Measurements from ENCODE around the gene DCTN1. TPM values are rescaled to one million over a fixed set of nuclear protein-coding genes. Genes with fewer than 3 reads are reported as not detected.

The DCTN1 gene
- total RNA-seq, 1 experiment from 2014 or later = 95.0 TPM

GRCh38 chr2:74399785-74400184, 19.7 kb upstream of the DCTN1 start:
- no peak overlapping the region for H3K4me2 ChIP-seq (ENCODE audit: low read depth, low read length, poor library complexity, severe bottlenecking)

GRCh38 chr2:74396149-74396548, 16.0 kb upstream of the DCTN1 start:
- Histone ChIP-seq H3K9me2 (replicated peaks; ENCODE audit: insufficient read depth, low read length) (no peaks in the 10 kb centered on the region), H3K9ac (ENCODE audit: low read length) (no peak overlapping the region), H3K36me3 (ENCODE audit: insufficient read depth, low read length) (no peaks in the 10 kb centered on the region), H3K4me1 (ENCODE audit: low read length) (peaks cover 6% of the 10 kb centered on the region), H3K27me3 (ENCODE audit: low read length) (no peaks in the 10 kb centered on the region), H3K4me3 (ENCODE audit: low read length) (no peak overlapping the region), H3K4me2 (ENCODE audit: low read depth, low read length, poor library complexity, severe bottlenecking) (no peak overlapping the region), H2AFZ (ENCODE audit: low read length) (no peak overlapping the region), H3K27ac (ENCODE audit: low read length) (no peak overlapping the region), H3K9me3 (ENCODE audit: low read length) (no peaks in the 10 kb centered on the region), H4K20me1 (ENCODE audit: insufficient read depth, low read depth, low read length) (no peaks in the 10 kb centered on the region), H3K79me2 (ENCODE audit: low read length) (peaks cover 4% of the 10 kb centered on the region)
- no peak for DNase-seq

More at GRCh38 chr2:74399785-74400184, 19.7 kb upstream of the DCTN1 start:
- Histone ChIP-seq H3K79me2 (ENCODE audit: low read length) (no peaks in the 10 kb centered on the region), H3K27ac (ENCODE audit: low read length) (no peak overlapping the region), H3K9ac (ENCODE audit: low read length) (no peak overlapping the region), H3K4me1 (ENCODE audit: low read length) (no peaks in the 10 kb centered on the region), H3K9me3 (ENCODE audit: low read length) (no peaks in the 10 kb centered on the region), H3K27me3 (ENCODE audit: low read length) (no peaks in the 10 kb centered on the region), H3K36me3 (ENCODE audit: insufficient read depth, low read length) (no peaks in the 10 kb centered on the region), H3K4me3 (ENCODE audit: low read length) (no peak overlapping the region), H2AFZ (ENCODE audit: low read length) (peak overlapping the region; percentile 55; the same call in 1 of the 2 replicates), H4K20me1 (ENCODE audit: insufficient read depth, low read depth, low read length) (no peaks in the 10 kb centered on the region), H3K9me2 (replicated peaks; ENCODE audit: insufficient read depth, low read length) (no peaks in the 10 kb centered on the region)
- DNase-seq = peak; percentile 87

GRCh38 chr2:74393525-74393924, 13.4 kb upstream of the DCTN1 start:
- Histone ChIP-seq H3K27me3 (ENCODE audit: low read length) (no peaks in the 10 kb centered on the region), H2AFZ (ENCODE audit: low read length) (peak overlapping the region; percentile 13; the same call in 1 of the 2 replicates), H3K27ac (ENCODE audit: low read length) (no peak overlapping the region), H3K36me3 (ENCODE audit: insufficient read depth, low read length) (no peaks in the 10 kb centered on the region), H3K9ac (ENCODE audit: low read length) (no peak overlapping the region), H3K79me2 (ENCODE audit: low read length) (peaks cover 31% of the 10 kb centered on the region), H3K9me3 (ENCODE audit: low read length) (no peaks in the 10 kb centered on the region), H3K4me1 (ENCODE audit: low read length) (peaks cover 28% of the 10 kb centered on the region), H3K9me2 (replicated peaks; ENCODE audit: insufficient read depth, low read length) (no peaks in the 10 kb centered on the region), H3K4me2 (ENCODE audit: low read depth, low read length, poor library complexity, severe bottlenecking) (no peak overlapping the region), H3K4me3 (ENCODE audit: low read length) (no peak overlapping the region), H4K20me1 (ENCODE audit: insufficient read depth, low read depth, low read length) (no peaks in the 10 kb centered on the region)
- DNase-seq = no peak

GRCh38 chr2:74392449-74392743, 12.3 kb upstream of the DCTN1 start:
- H4K20me1 ChIP-seq (ENCODE audit: insufficient read depth, low read depth, low read length) = no peaks in the 10 kb centered on the region
- peak overlapping the region; percentile 86 for H3K4me2 ChIP-seq (ENCODE audit: low read depth, low read length, poor library complexity, severe bottlenecking)
- no peaks in the 10 kb centered on the region for H3K9me3 ChIP-seq (ENCODE audit: low read length)
- peak overlapping the region; percentile 89 for H3K9ac ChIP-seq (ENCODE audit: low read length)
- peaks cover 42% of the 10 kb centered on the region for H3K79me2 ChIP-seq (ENCODE audit: low read length)
- H3K27me3 ChIP-seq (ENCODE audit: low read length) = no peaks in the 10 kb centered on the region
- no peak for DNase-seq
- H3K4me1 ChIP-seq (ENCODE audit: low read length) = peaks cover 28% of the 10 kb centered on the region
- H3K4me3 ChIP-seq (ENCODE audit: low read length) = peak overlapping the region; percentile 93
- no peaks in the 10 kb centered on the region for H3K36me3 ChIP-seq (ENCODE audit: insufficient read depth, low read length)
- peak overlapping the region; percentile 66 for H2AFZ ChIP-seq (ENCODE audit: low read length)
- H3K27ac ChIP-seq (ENCODE audit: low read length) = no peak overlapping the region
- H3K9me2 ChIP-seq (replicated peaks; ENCODE audit: insufficient read depth, low read length) = no peaks in the 10 kb centered on the region

DNA sequence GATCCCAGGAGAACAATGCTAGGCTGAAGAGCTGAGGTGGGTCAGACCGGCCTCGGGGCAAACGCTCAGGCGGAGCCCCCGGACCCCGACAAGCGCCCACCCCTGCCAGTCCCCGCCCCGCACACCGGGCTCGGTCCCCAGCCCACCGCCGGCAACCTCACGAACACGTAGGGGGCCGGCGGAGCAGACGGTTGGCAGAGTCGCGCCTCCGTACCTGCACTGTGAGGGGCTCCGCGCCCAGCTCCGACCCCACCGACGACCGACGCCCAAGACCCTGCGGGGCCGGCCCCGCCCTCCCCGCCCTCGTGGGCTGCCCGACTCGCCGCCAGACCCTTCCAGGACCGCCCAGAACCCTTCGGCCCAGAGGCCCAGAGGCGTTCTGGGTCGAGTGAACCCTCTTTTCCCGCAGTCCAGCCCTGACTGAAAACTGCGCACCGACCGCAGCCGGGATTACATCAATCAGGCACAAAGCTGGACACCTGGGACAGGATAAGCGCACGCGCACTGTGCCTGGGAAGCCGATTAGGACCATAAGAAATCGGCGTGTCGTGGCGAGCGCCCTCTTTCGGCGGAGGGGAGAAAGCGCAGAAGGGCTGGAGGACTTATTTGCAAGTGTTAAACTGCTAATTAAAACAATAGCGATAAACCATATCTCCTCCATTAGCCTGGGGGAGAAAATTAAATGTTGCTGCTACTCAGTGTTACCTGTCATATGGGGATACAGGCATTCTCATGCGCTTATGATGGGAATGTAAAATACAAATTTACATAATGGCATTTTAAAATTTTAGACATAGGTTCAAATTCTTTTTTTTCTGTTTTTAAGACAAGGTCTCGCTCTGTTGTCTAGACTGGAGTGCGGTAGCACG, 11.7 kb upstream of the DCTN1 start:
- H3K36me3 ChIP-seq (ENCODE audit: insufficient read depth, low read length) = no peaks in the 10 kb centered on the region
- no peaks in the 10 kb centered on the region for H4K20me1 ChIP-seq (ENCODE audit: insufficient read depth, low read depth, low read length)
- peak overlapping the region; percentile 93 for H3K4me3 ChIP-seq (ENCODE audit: low read length)
- H3K4me1 ChIP-seq (ENCODE audit: low read length) = peaks cover 28% of the 10 kb centered on the region
- peak; percentile 98 for DNase-seq
- H3K27ac ChIP-seq (ENCODE audit: low read length) = peak overlapping the region; percentile 56
- peaks cover 48% of the 10 kb centered on the region for H3K79me2 ChIP-seq (ENCODE audit: low read length)
- H3K4me2 ChIP-seq (ENCODE audit: low read depth, low read length, poor library complexity, severe bottlenecking) = peak overlapping the region; percentile 86
- no peaks in the 10 kb centered on the region for H3K9me3 ChIP-seq (ENCODE audit: low read length)
- H2AFZ ChIP-seq (ENCODE audit: low read length) = peak overlapping the region; percentile 74
- H3K9me2 ChIP-seq (replicated peaks; ENCODE audit: insufficient read depth, low read length) = no peaks in the 10 kb centered on the region
- H3K9ac ChIP-seq (ENCODE audit: low read length) = peak overlapping the region; percentile 89
- no peaks in the 10 kb centered on the region for H3K27me3 ChIP-seq (ENCODE audit: low read length)

- Histone ChIP-seq H3K9me3 (ENCODE audit: low read length) (no peaks in the 10 kb centered on the region), H3K9ac (ENCODE audit: low read length) (peak overlapping the region; percentile 89), H2AFZ (ENCODE audit: low read length) (peak overlapping the region; percentile 74; the same call in 1 of the 2 replicates), H3K27me3 (ENCODE audit: low read length) (no peaks in the 10 kb centered on the region), H3K4me1 (ENCODE audit: low read length) (peaks cover 28% of the 10 kb centered on the region), H3K9me2 (replicated peaks; ENCODE audit: insufficient read depth, low read length) (no peaks in the 10 kb centered on the region), H4K20me1 (ENCODE audit: insufficient read depth, low read depth, low read length) (no peaks in the 10 kb centered on the region), H3K79me2 (ENCODE audit: low read length) (peaks cover 54% of the 10 kb centered on the region), H3K27ac (ENCODE audit: low read length) (peak overlapping the region; percentile 18; the same call in 1 of the 2 replicates), H3K4me2 (ENCODE audit: low read depth, low read length, poor library complexity, severe bottlenecking) (peak overlapping the region; percentile 86), H3K36me3 (ENCODE audit: insufficient read depth, low read length) (no peaks in the 10 kb centered on the region), H3K4me3 (ENCODE audit: low read length) (peak overlapping the region; percentile 93)
- DNase-seq = peak; percentile 75
Measured at GRCh38 chr2:74391209-74391579, 11.1 kb upstream of the DCTN1 start.

GRCh38 chr2:74390606-74391005, 10.5 kb upstream of the DCTN1 start:
- H3K36me3 ChIP-seq (ENCODE audit: insufficient read depth, low read length) = no peaks in the 10 kb centered on the region
- H3K9ac ChIP-seq (ENCODE audit: low read length) = peak overlapping the region; percentile 89
- H3K4me1 ChIP-seq (ENCODE audit: low read length) = peaks cover 28% of the 10 kb centered on the region
- H3K27ac ChIP-seq (ENCODE audit: low read length) = no peak overlapping the region
- peak; percentile 61 for DNase-seq
- H4K20me1 ChIP-seq (ENCODE audit: insufficient read depth, low read depth, low read length) = no peaks in the 10 kb centered on the region
- H3K27me3 ChIP-seq (ENCODE audit: low read length) = no peaks in the 10 kb centered on the region
- no peaks in the 10 kb centered on the region for H3K9me3 ChIP-seq (ENCODE audit: low read length)
- no peak overlapping the region for H2AFZ ChIP-seq (ENCODE audit: low read length)
- peak overlapping the region; percentile 86 for H3K4me2 ChIP-seq (ENCODE audit: low read depth, low read length, poor library complexity, severe bottlenecking)
- no peaks in the 10 kb centered on the region for H3K9me2 ChIP-seq (replicated peaks; ENCODE audit: insufficient read depth, low read length)
- peaks cover 60% of the 10 kb centered on the region for H3K79me2 ChIP-seq (ENCODE audit: low read length)
- H3K4me3 ChIP-seq (ENCODE audit: low read length) = peak overlapping the region; percentile 93

- Histone ChIP-seq H4K20me1 (ENCODE audit: insufficient read depth, low read depth, low read length) (peaks cover 3% of the 10 kb centered on the region; the same call in 1 of the 2 replicates), H3K4me2 (ENCODE audit: low read depth, low read length, poor library complexity, severe bottlenecking) (no peak overlapping the region), H3K27me3 (ENCODE audit: low read length) (no peaks in the 10 kb centered on the region), H2AFZ (ENCODE audit: low read length) (no peak overlapping the region), H3K9me2 (replicated peaks; ENCODE audit: insufficient read depth, low read length) (no peaks in the 10 kb centered on the region), H3K79me2 (ENCODE audit: low read length) (peaks cover 88% of the 10 kb centered on the region), H3K4me1 (ENCODE audit: low read length) (peaks cover 26% of the 10 kb centered on the region), H3K9ac (ENCODE audit: low read length) (no peak overlapping the region), H3K9me3 (ENCODE audit: low read length) (no peaks in the 10 kb centered on the region), H3K36me3 (ENCODE audit: insufficient read depth, low read length) (peaks cover 11% of the 10 kb centered on the region; the same call in 1 of the 2 replicates), H3K27ac (ENCODE audit: low read length) (no peak overlapping the region), H3K4me3 (ENCODE audit: low read length) (no peak overlapping the region)
- DNase-seq = no peak
Measured at GRCh38 chr2:74387346-74387745, 7.2 kb upstream of the DCTN1 start.

All from Karpas-422 (cell line).